Activated CD8-positive, alpha-beta memory T cell treated with anti-CD3 and anti-CD28 coated beads, Interleukin-2, amount 10 ng/mL, durations not matched to agents 7 days and 5 days (primary cell): ENCODE measurements around the gene MVD. TPM values are rescaled to one million over a fixed set of nuclear protein-coding genes. Genes with fewer than 3 reads are reported as not detected.

Source experiments
- ATAC-seq: fragments of 150-1000 bp; cut with Tn5 transposase; one replicate; pipeline ENCODE4 v1.10.0; 2021; ENCODE audit warnings: moderate library complexity
- CTCF ChIA-PET: fragments of 350-600 bp; sonication (Branson Sonifier 250); formaldehyde crosslinking; loops from one replicate; lab custom pipeline; 2021; ENCODE audit warnings: antibody characterized with exemption; lab: Charles Lee
- DNase-seq: peaks from one replicate; pipeline ENCODE4 v3.0.0-alpha.2; 2020
- H3K27ac Mint-ChIP-seq: one replicate; pipeline ENCODE4 v1.8.0; 2021; ENCODE audit warnings: mild to moderate bottlenecking, mixed read lengths
- H3K27me3 Mint-ChIP-seq: one replicate; pipeline ENCODE4 v1.8.0; 2021; ENCODE audit warnings: mixed read lengths
- H3K36me3 Mint-ChIP-seq: one replicate; pipeline ENCODE4 v1.8.0; 2021; ENCODE audit warnings: mild to moderate bottlenecking, mixed read lengths
- H3K4me1 Mint-ChIP-seq: one replicate; pipeline ENCODE4 v1.8.0; 2021; ENCODE audit warnings: mixed read lengths
- H3K4me3 Mint-ChIP-seq: one replicate; pipeline ENCODE4 v1.8.0; 2021; ENCODE audit warnings: mild to moderate bottlenecking, moderate library complexity, mixed read lengths
- H3K9me3 Mint-ChIP-seq: one replicate; pipeline ENCODE4 v1.8.0; 2022; ENCODE audit warnings: low read depth, mixed read lengths
- total RNA-seq, 2 experiments: library from RNA; stranded (reverse); gene quantifications; one replicate each; pipeline ENCODE4 v1.2.3, GENCODE V29; 2021

MVD gene
- total RNA-seq, 2 experiments from 2014 or later: 112 to 134 TPM

DNA sequence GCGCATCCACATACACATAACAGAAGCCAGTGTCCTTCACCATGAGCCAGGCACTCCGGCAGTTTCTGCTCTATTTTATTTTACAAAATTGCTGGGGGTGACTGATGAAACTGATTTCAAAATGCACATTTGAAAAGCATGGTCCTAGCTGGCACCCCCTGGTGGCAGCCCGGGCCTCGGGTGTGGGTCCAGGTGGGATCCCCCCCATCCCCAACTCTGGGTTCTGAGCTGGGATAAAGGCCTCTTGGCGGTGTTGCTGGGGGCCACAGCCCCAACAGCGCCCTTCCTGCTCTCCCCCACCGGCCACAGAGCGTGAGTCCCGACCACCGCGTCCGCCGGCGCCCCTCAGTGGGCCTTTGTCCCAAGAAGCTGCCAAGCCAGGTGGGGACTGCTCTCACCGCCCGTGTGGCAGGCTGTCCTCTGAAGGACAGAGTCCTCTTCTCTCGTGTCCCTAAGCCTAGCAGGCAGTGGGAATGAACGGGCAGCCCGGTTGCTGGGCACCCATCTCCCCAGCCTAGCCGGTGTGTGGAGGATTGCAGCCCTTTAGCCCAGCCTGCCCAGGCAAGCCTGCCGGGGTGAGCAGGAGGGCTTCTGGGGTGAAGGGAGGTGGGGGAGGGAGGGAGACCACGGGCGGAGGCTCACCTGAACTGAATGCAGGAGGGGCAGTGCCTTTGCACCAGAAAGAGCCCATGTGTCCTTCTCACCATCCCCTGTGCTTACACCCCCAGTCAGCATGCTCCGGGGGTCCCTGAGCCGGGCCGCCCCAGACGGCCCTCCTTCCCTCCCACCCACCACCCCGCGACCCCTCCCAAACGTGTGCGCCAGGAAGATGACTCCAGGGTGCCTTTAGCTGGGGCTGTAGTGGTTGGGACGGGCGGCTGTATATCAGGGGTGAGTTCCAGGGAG lies 22.5 kb upstream of the MVD start:
- peaks cover 4% of the 10 kb centered on the region for H3K27me3 Mint-ChIP-seq
- H3K9me3 Mint-ChIP-seq: no peaks in the 10 kb centered on the region
- peak overlapping the region; percentile 59 for H3K27ac Mint-ChIP-seq
- peaks cover 6% of the 10 kb centered on the region for H3K36me3 Mint-ChIP-seq
- DNase-seq: peak; percentile 76
- peaks cover 44% of the 10 kb centered on the region for H3K4me1 Mint-ChIP-seq
- CTCF ChIA-PET: interaction anchor here (0.9 to 4.7 kb wide), 16 partner anchors 10 to 114 kb away, joined by 3 to 58 read pairs (median 4); partner anchors contain the start of gene MVD
- peak; percentile 4 for ATAC-seq
- peak overlapping the region; percentile 78 for H3K4me3 Mint-ChIP-seq

DNA sequence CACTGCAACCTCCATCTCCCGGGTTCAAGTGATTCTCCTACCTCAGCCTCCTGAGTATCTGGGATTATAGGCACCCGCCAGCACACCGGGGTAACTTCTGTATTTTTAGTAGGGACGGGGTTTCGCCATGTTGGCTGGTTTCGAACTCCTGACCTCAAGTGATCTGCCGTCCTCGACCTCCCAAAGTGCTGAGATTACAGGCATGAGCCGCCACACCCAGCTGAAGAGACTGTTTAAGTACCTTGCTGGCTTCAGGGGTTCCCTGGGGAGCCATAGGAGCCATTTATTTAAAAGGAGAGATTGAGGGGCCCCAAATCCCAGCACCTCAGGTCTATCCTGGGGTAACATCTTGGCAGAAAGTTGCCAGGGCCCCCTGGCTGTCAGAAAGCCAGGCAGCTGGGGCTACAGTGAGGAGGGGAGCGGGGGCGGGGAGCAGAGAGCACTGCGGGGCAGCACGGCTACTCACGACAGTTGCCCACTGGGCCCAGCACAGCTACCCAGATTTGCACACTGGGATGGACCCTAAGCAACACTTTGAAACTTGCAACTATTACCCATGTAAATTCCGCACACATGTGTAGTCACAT lies 21.8 kb upstream of the MVD start:
- H3K9me3 Mint-ChIP-seq: no peaks in the 10 kb centered on the region
- no peak overlapping the region for H3K27ac Mint-ChIP-seq
- peak overlapping the region; percentile 78 for H3K4me3 Mint-ChIP-seq
- no peak for DNase-seq
- ATAC-seq: no peak
- H3K36me3 Mint-ChIP-seq: peaks cover 8% of the 10 kb centered on the region
- peaks cover 42% of the 10 kb centered on the region for H3K4me1 Mint-ChIP-seq
- peaks cover 4% of the 10 kb centered on the region for H3K27me3 Mint-ChIP-seq
- CTCF ChIA-PET: interaction anchor here (0.9 to 4.7 kb wide), 14 partner anchors 10 to 115 kb away, joined by 3 to 58 read pairs (median 4); partner anchors contain the start of gene MVD

DNA sequence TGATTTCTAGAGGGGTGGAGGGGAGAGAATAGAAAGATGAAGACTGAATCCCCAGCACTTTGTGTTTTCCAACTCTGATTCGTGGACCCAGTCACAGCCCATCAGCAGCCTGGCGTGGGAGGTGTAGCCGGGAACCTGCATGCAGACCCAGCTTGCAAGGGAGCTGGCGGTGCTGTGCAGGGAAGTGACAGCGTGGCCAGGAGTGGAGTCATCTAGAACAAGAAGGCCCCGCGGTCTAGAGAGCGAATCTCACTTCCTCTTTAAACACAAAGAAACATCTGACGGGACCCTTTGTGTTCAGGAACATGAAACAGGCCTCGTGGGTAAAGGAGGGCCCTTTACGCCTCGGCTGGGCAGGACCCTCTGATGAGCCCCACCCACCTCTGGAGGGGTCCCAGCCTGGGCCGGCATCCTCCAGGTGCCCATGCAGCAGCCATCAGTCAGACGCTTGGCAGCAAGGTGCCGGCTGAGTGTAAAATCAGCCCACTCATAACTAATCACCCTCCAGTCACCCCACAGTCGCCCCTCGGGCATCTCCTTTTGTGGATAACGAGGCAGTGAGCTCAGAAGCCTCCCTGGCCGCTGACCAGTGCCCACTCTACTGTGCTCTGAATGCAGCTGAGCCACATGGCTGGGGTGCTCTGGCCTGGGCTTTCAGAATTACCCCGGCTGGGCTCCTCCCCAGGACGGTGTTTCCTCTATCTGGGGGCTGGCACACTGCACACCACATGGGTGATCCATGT lies 19.0 kb upstream of the MVD start:
- H3K9me3 Mint-ChIP-seq: no peaks in the 10 kb centered on the region
- peak; percentile 87 for DNase-seq
- no peaks in the 10 kb centered on the region for H3K27me3 Mint-ChIP-seq
- H3K4me1 Mint-ChIP-seq: peaks cover 40% of the 10 kb centered on the region
- CTCF ChIA-PET: interaction anchor here (0.8 to 4.7 kb wide), 12 partner anchors 10 to 112 kb away, joined by 3 to 44 read pairs (median 7); partner anchors contain the start of genes MVD and ZC3H18
- peak overlapping the region; percentile 96 for H3K27ac Mint-ChIP-seq
- H3K4me3 Mint-ChIP-seq: peak overlapping the region; percentile 58
- peaks cover 8% of the 10 kb centered on the region for H3K36me3 Mint-ChIP-seq
- peak; percentile 59 for ATAC-seq

GRCh38 chr16:88681084-88681680 lies 18.3 kb upstream of the MVD start:
- H3K9me3 Mint-ChIP-seq: no peaks in the 10 kb centered on the region
- peak overlapping the region; percentile 58 for H3K4me3 Mint-ChIP-seq
- peak; percentile 74 for DNase-seq

DNA sequence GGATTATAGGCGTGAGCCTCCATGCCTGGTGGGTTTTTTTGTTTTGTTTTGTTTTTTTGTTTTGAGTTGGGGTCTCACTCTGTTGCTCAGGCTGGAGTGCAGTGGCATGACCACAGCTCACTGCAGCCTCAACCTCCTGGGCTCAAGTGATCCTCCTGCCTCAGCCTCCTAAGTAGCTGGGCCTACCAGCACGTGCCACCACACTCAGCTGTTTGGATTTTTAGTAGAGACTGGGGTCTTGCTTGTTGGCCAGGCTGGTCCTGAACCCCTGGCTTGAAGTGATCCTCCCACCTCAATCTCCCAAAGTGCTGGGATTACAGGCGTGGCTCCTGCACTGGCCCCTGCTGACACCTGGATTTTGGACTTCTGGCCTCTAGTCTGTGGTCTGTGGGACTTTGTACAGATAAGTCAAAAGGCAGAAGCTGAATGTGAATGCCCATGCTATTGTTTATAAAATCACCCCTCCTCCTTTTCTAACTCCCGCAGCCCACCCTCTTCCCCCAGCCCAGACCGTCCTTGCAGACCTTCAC lies 17.7 kb upstream of the MVD start:
- CTCF ChIA-PET: interaction anchor here (1.1 to 4.7 kb wide), 13 partner anchors 10 to 110 kb away, joined by 3 to 44 read pairs (median 6); partner anchors contain the start of genes MVD and ZC3H18
- Mint-ChIP-seq H3K4me1 (peaks cover 40% of the 10 kb centered on the region), H3K36me3 (peaks cover 8% of the 10 kb centered on the region), H3K27ac (peak overlapping the region; percentile 96), H3K9me3 (no peaks in the 10 kb centered on the region), H3K4me3 (peak overlapping the region; percentile 58), H3K27me3 (no peaks in the 10 kb centered on the region)
- no peak for ATAC-seq
- DNase-seq: no peak

More at GRCh38 chr16:88681084-88681680, 18.3 kb upstream of the MVD start:
- CTCF ChIA-PET: interaction anchor here (0.8 to 4.7 kb wide), 14 partner anchors 11 to 111 kb away, joined by 3 to 44 read pairs (median 6); partner anchors contain the start of genes MVD and ZC3H18
- Mint-ChIP-seq H3K27ac (peak overlapping the region; percentile 96), H3K36me3 (peaks cover 8% of the 10 kb centered on the region), H3K27me3 (no peaks in the 10 kb centered on the region), H3K4me1 (peaks cover 40% of the 10 kb centered on the region)
- ATAC-seq: peak; percentile 29

DNA sequence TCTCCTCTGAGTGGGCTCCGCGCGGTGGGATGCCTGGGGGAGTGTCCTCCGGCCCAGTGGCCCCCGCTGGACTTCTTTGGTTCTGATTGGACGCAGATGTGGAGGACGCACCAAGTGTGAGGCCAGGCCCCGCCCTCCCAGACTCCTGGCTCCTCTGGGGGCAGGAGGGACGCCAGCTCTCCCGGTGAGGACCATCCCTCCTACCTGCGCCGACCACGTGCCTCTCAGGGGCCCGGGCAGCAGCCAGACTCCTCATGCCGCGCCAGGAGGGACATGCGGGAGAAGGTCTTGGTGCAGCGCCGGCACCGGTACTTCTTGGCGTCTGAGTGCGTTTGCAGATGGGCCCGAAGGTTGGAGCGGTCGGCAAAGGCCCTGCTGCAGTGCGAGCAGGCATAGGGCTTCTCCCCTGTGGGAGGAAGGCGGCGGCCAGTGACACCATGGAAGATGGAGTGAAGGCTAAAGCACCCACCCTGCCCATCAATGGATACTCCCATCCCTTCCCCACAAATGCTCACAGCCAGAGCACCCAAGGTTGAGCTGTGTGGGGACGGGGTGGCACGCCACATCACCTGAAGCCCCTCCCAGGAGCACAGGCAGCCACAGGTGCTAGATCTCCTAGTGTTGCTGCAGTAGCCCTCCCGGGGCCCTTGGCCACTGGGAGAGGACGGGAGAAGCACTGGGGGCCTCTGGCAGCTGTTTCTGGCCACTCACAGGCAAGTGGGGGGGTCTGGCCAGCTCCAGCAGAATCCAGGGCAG lies 15.5 kb upstream of the MVD start:
- CTCF ChIA-PET: no interaction called here
- H3K9me3 Mint-ChIP-seq: no peaks in the 10 kb centered on the region
- peaks cover 8% of the 10 kb centered on the region for H3K36me3 Mint-ChIP-seq
- no peak for ATAC-seq
- H3K4me3 Mint-ChIP-seq: no peak overlapping the region
- no peak for DNase-seq
- H3K27ac Mint-ChIP-seq: no peak overlapping the region
- H3K4me1 Mint-ChIP-seq: peaks cover 24% of the 10 kb centered on the region
- no peaks in the 10 kb centered on the region for H3K27me3 Mint-ChIP-seq

DNA sequence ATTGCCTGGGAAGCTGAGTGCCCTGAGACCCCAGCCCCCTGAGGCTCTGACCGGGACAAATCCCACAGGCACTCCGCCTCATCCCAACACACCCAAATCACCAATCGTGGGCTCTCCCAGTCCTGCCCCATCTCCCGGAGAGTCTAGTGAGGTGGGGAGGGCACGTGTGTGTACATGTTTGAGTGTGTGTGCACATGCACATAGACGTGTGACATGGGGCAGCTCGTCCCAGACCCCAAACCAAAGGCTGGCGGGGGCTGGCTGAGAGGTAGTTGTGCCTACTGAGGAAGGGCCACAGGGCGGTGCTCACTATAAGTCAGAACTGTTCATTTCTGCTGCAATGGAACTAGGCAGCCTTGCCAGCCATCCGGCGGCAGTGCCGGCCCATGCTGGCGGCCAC lies 14.8 kb upstream of the MVD start:
- Mint-ChIP-seq H3K27ac (no peak overlapping the region), H3K27me3 (no peaks in the 10 kb centered on the region), H3K9me3 (no peaks in the 10 kb centered on the region), H3K4me3 (no peak overlapping the region), H3K4me1 (peaks cover 22% of the 10 kb centered on the region), H3K36me3 (peaks cover 8% of the 10 kb centered on the region)
- DNase-seq (no peak), ATAC-seq (no peak)
- CTCF ChIA-PET: interaction anchor here (1.0 kb wide), 1 partner anchor 60 kb away, joined by 3 read pairs; no protein-coding TSS in a partner anchor

GRCh38 chr16:88676502-88677242 lies 13.8 kb upstream of the MVD start:
- Mint-ChIP-seq H3K4me1 (peaks cover 13% of the 10 kb centered on the region), H3K27me3 (no peaks in the 10 kb centered on the region), H3K36me3 (peaks cover 6% of the 10 kb centered on the region), H3K4me3 (no peak overlapping the region), H3K27ac (no peak overlapping the region), H3K9me3 (no peaks in the 10 kb centered on the region)
- no peak for DNase-seq
- ATAC-seq: no peak
- CTCF ChIA-PET: interaction anchor here (1.0 kb wide), 1 partner anchor 61 kb away, joined by 3 read pairs; no protein-coding TSS in a partner anchor

DNA sequence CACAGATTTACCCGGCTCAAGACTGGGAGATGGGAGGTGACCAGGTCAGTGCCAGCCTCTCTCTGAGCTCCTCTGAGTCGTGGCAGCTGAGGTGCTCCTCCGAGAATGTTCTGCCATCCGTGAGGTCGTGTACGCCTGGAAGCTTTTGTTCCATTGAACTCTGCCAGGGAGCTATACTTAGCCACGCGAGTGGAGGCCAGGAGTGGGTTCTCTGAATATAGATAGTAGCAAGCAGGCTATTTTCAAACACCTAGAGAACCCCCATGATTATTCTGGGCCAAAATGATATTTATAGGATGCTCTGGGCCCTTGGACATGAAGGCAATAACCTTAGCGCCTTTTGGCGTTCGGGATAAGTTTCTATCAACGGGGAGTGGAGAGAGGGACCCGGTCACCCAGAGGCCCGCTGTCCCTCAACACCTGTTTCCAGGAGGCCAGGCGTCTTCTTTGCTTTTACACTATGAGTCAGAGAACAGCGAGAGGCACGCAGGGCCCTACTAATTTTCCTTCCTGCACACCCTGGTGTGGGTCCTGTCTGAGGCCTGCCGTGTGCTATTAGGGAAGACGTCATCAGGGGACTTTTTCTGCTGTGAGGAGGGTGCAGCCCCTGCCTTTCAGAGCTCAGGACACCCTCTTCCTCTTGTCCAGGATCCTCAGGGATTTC lies 11.0 kb upstream of the MVD start:
- Mint-ChIP-seq H3K9me3 (no peaks in the 10 kb centered on the region), H3K4me3 (no peak overlapping the region), H3K27ac (no peak overlapping the region), H3K36me3 (no peaks in the 10 kb centered on the region), H3K4me1 (no peaks in the 10 kb centered on the region), H3K27me3 (no peaks in the 10 kb centered on the region)
- CTCF ChIA-PET: interaction anchor here (2.0 kb wide), 1 partner anchor 12 kb away, joined by 6 read pairs; no protein-coding TSS in a partner anchor
- ATAC-seq: no peak
- no peak for DNase-seq

- DNase-seq (no peak), ATAC-seq (no peak)
- Mint-ChIP-seq H3K36me3 (peaks cover 4% of the 10 kb centered on the region), H3K4me1 (no peaks in the 10 kb centered on the region), H3K27ac (no peak overlapping the region), H3K27me3 (no peaks in the 10 kb centered on the region), H3K4me3 (no peak overlapping the region), H3K9me3 (no peaks in the 10 kb centered on the region)
- CTCF ChIA-PET: interaction anchor here (1.0 to 4.2 kb wide), 2 partner anchors 8 to 12 kb away, joined by 3 to 16 read pairs; no protein-coding TSS in a partner anchor
Observed at GRCh38 chr16:88672776-88673175, 9.9 kb upstream of the MVD start.

GRCh38 chr16:88671806-88672205 lies 8.9 kb upstream of the MVD start:
- Mint-ChIP-seq H3K27ac (no peak overlapping the region), H3K27me3 (no peaks in the 10 kb centered on the region), H3K36me3 (peaks cover 5% of the 10 kb centered on the region), H3K4me3 (no peak overlapping the region), H3K4me1 (no peaks in the 10 kb centered on the region), H3K9me3 (no peaks in the 10 kb centered on the region)
- ATAC-seq: no peak
- CTCF ChIA-PET: interaction anchor here (1.6 to 4.2 kb wide), 3 partner anchors 9 to 65 kb away, joined by 4 to 16 read pairs (median 6); partner anchors contain the start of gene MVD
- no peak for DNase-seq
